OCI-LY3 (cell line): ENCODE results near the gene PCK2.

Source experiments
- H2AFZ ChIP-seq: fragments of 200-600, 300-600 bp; shearing (Covaris generic); 2 replicates; pipeline ENCODE4 v1.6.0; 2014; ENCODE audit warnings: antibody characterized with exemption, low read depth, low read length
- H3K27ac ChIP-seq: fragments of 200-600, 300-600 bp; sonication (generic); 2 replicates; pipeline ENCODE4 v1.5.1; 2014; ENCODE audit warnings: mild to moderate bottlenecking, low read length, moderate library complexity, mixed read lengths
- H3K27me3 ChIP-seq: fragments of 200-600, 300-600 bp; sonication (generic); 2 replicates; pipeline ENCODE4 v1.6.1; 2014; ENCODE audit warnings: low read depth, low read length, mixed read lengths
- H3K36me3 ChIP-seq: fragments of 200-600, 300-600 bp; sonication (generic); replicated peaks from 2 replicates; pipeline ENCODE3; 2014; ENCODE audit warnings: low read depth, low read length, mixed read lengths
- H3K4me1 ChIP-seq: fragments of 300-600, 200-600 bp; sonication (generic); 2 replicates; pipeline ENCODE4 v1.6.1; 2014; ENCODE audit warnings: low read length, mixed read lengths
- H3K4me2 ChIP-seq: fragments of 200-600, 300-600 bp; sonication (generic); 2 replicates; pipeline ENCODE4 v1.6.1; 2014; ENCODE audit warnings: low read length, mixed read lengths
- H3K4me3 ChIP-seq: fragments of 300-600, 200-600 bp; sonication (generic); 2 replicates; pipeline ENCODE4 v1.5.1; 2014; ENCODE audit warnings: antibody characterized with exemption, mild to moderate bottlenecking, low read length, moderate library complexity
- H3K79me2 ChIP-seq: fragments of 300-600, 200-600 bp; shearing (Covaris generic); 2 replicates; pipeline ENCODE4 v1.6.1; 2014; ENCODE audit warnings: mild to moderate bottlenecking, low read length, mixed read lengths
- H3K9ac ChIP-seq: fragments of 300-600, 200-600 bp; shearing (Covaris generic); 2 replicates; pipeline ENCODE4 v1.6.0; 2014; ENCODE audit warnings: mild to moderate bottlenecking, low read length, moderate library complexity
- H3K9me3 ChIP-seq: fragments of 200-600, 300-600 bp; shearing (Covaris generic); 2 replicates; pipeline ENCODE4 v1.6.1; 2014; ENCODE audit warnings: low read length, mixed read lengths; ENCODE audit not compliant: insufficient read depth
- H4K20me1 ChIP-seq: fragments of 200-600, 300-600 bp; sonication (generic); 2 replicates; pipeline ENCODE4 v1.6.1; 2016; ENCODE audit warnings: low read length, mixed read lengths; ENCODE audit not compliant: insufficient read depth
- CTCF ChIP-seq: fragments of 200-600, 300-600 bp; sonication (generic); IDR thresholded peaks from 2 replicates; pipeline ENCODE4 v1.5.1; 2014; ENCODE audit warnings: antibody characterized with exemption, low read length, low read depth
- EZH2phosphoT487 ChIP-seq: fragments of 200-600 bp; shearing (Covaris generic); IDR thresholded peaks from 2 replicates; pipeline ENCODE4 v1.6.1; 2018; ENCODE audit warnings: antibody characterized with exemption, mixed run types, low read depth

PCK2 gene

GRCh38 chr14:24143511-24143910 lies 49.4 kb downstream of the PCK2 start:
- H3K36me3 ChIP-seq: peaks cover 26% of the 10 kb centered on the region
- H3K27me3 ChIP-seq: no peaks in the 10 kb centered on the region
- peaks cover 2% of the 10 kb centered on the region; the same call in 1 of the 2 replicates for H4K20me1 ChIP-seq
- no peak overlapping the region for H2AFZ ChIP-seq
- no peak overlapping the region for H3K4me3 ChIP-seq
- H3K27ac ChIP-seq: no peak overlapping the region
- no peak for TF ChIP-seq CTCF
- TF ChIP-seq EZH2phosphoT487: no peak
- H3K9me3 ChIP-seq: no peaks in the 10 kb centered on the region
- H3K4me2 ChIP-seq: no peak overlapping the region
- peaks cover 58% of the 10 kb centered on the region for H3K79me2 ChIP-seq
- peaks cover 34% of the 10 kb centered on the region for H3K4me1 ChIP-seq
- H3K9ac ChIP-seq: no peak overlapping the region

DNA sequence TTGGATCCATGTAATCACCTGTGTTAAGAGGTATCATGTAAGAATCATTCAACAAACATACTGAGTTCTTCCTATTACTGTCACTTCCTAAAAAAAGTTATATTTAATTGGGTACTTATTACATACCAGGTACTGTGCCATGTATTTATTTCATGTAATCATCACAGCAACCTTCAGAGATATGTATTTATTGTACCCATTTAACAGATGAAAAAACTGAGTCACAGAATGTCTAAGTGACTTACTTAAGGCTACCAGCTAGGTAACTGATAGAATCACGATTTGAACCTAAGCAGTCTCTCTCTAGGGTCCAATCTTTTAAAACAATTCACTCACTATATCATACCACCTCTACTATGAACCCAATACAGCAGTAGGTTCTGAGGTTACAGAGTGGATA lies 50.3 kb downstream of the PCK2 start:
- Histone ChIP-seq H2AFZ (no peak overlapping the region), H3K4me1 (peaks cover 29% of the 10 kb centered on the region), H3K9ac (no peak overlapping the region), H3K79me2 (peaks cover 55% of the 10 kb centered on the region), H4K20me1 (peaks cover 2% of the 10 kb centered on the region; the same call in 1 of the 2 replicates), H3K36me3 (peaks cover 19% of the 10 kb centered on the region), H3K4me3 (no peak overlapping the region), H3K4me2 (no peak overlapping the region), H3K27me3 (no peaks in the 10 kb centered on the region), H3K9me3 (no peaks in the 10 kb centered on the region), H3K27ac (no peak overlapping the region)
- no peak for TF ChIP-seq EZH2phosphoT487
- no peak for TF ChIP-seq CTCF

- Histone ChIP-seq H3K27me3 (no peaks in the 10 kb centered on the region), H3K4me1 (peaks cover 24% of the 10 kb centered on the region), H3K27ac (peak overlapping the region; percentile 89), H3K4me2 (peak overlapping the region; percentile 93), H3K9ac (peak overlapping the region; percentile 87), H3K9me3 (no peaks in the 10 kb centered on the region), H3K79me2 (peaks cover 51% of the 10 kb centered on the region), H4K20me1 (0 out of 2 replicates have a peak, but pooled peaks cover 2% of the 10 kb centered on the region), H3K36me3 (peaks cover 23% of the 10 kb centered on the region), H3K4me3 (peak overlapping the region; percentile 78), H2AFZ (no peak overlapping the region)
- TF ChIP-seq CTCF (no peak), EZH2phosphoT487 (no peak)
These were observed 51.1 kb downstream of the PCK2 start for GRCh38 chr14:24145219-24145618.

- H3K9me3 ChIP-seq: no peaks in the 10 kb centered on the region
- H3K36me3 ChIP-seq: peaks cover 27% of the 10 kb centered on the region
- peaks cover 44% of the 10 kb centered on the region for H3K79me2 ChIP-seq
- H3K27ac ChIP-seq: peak overlapping the region; percentile 89
- H4K20me1 ChIP-seq: 0 out of 2 replicates have a peak, but pooled peaks cover 2% of the 10 kb centered on the region
- peaks cover 24% of the 10 kb centered on the region for H3K4me1 ChIP-seq
- H3K9ac ChIP-seq: peak overlapping the region; percentile 87
- peak overlapping the region; percentile 78 for H3K4me3 ChIP-seq
- H3K27me3 ChIP-seq: no peaks in the 10 kb centered on the region
- H3K4me2 ChIP-seq: peak overlapping the region; percentile 93
- no peak for TF ChIP-seq CTCF
- TF ChIP-seq EZH2phosphoT487: no peak
- H2AFZ ChIP-seq: no peak overlapping the region
These were observed 51.8 kb downstream of the PCK2 start for GRCh38 chr14:24145690-24146452.
